Fibroblast of the aortic adventitia (primary cell): ENCODE data around the gene RET. TPM values are rescaled to one million over a fixed set of nuclear protein-coding genes. Genes with fewer than 3 reads are reported as not detected.

ENCODE experiments used
- DNase-seq: peaks from one replicate; pipeline ENCODE4 v3.0.0-alpha.2; 2010; ENCODE audit warnings: low read depth
- H3K4me3 ChIP-seq: 2 replicates; pipeline ENCODE4 v1.5.1; 2011; ENCODE audit warnings: low read depth, mild to moderate bottlenecking, control low read depth, low read length, moderate library complexity
- CTCF ChIP-seq: IDR thresholded peaks from 2 replicates; pipeline ENCODE4 v1.5.1; 2011; ENCODE audit warnings: mild to moderate bottlenecking, low read length, control low read depth, inconsistent platforms; ENCODE audit not compliant: insufficient read depth
- total RNA-seq: library from RNA; depleted of rRNA; stranded (reverse); fragments of >200 nt; gene quantifications from 2 replicates; pipeline ENCODE4 v1.2.3, GENCODE V29; 2012; ENCODE audit warnings: low replicate concordance

The RET gene
- total RNA-seq, 1 donor: 0.27 TPM

- no peak for DNase-seq
- no peak for TF ChIP-seq CTCF
- no peak overlapping the region for H3K4me3 ChIP-seq
These were observed 19.0 kb upstream of the RET start for GRCh38 chr10:43057831-43058340.

GRCh38 chr10:43058716-43059335 is 18.0 kb upstream of the RET start:
- no peak for TF ChIP-seq CTCF
- DNase-seq: no peak
- no peak overlapping the region for H3K4me3 ChIP-seq

GRCh38 chr10:43059336-43059720 is 17.5 kb upstream of the RET start:
- no peak for TF ChIP-seq CTCF
- no peak overlapping the region for H3K4me3 ChIP-seq
- DNase-seq: no peak

GRCh38 chr10:43059828-43060227 is 17.0 kb upstream of the RET start:
- no peak overlapping the region for H3K4me3 ChIP-seq
- DNase-seq: no peak
- TF ChIP-seq CTCF: no peak

- no peak for TF ChIP-seq CTCF
- H3K4me3 ChIP-seq: no peak overlapping the region
- no peak for DNase-seq
These were observed 16.6 kb upstream of the RET start for GRCh38 chr10:43060291-43060690.

GRCh38 chr10:43061331-43061730 is 15.5 kb upstream of the RET start:
- H3K4me3 ChIP-seq: no peak overlapping the region
- no peak for DNase-seq
- no peak for TF ChIP-seq CTCF

GRCh38 chr10:43061760-43062159 is 15.1 kb upstream of the RET start:
- no peak overlapping the region for H3K4me3 ChIP-seq
- TF ChIP-seq CTCF: no peak
- no peak for DNase-seq
